Liver (tissue), 9 donors: ENCODE data around the gene XYLT2. TPM values are rescaled to one million over a fixed set of nuclear protein-coding genes. Genes with fewer than 3 reads are reported as not detected.

Experiments used
- DNase-seq: peaks from one replicate; pipeline ENCODE4 v3.0.0-alpha.2; 2017; ENCODE audit warnings: low spot score
- H3K27ac ChIP-seq, 2 donors: one replicate each; pipeline ENCODE4 v1.7.0; 2013; ENCODE audit warnings: inconsistent platforms in 2 of 2, low read length in 2 of 2, control low read depth in 1 of 2, low read depth in 1 of 2, mild to moderate bottlenecking in 1 of 2
- H3K27me3 ChIP-seq, 4 donors: one replicate each; pipeline versions ENCODE4 v1.6.1 to v1.7.0; 2013; ENCODE audit warnings: low read length in 3 of 4, inconsistent platforms in 1 of 4, mild to moderate bottlenecking in 1 of 4, moderate library complexity in 1 of 4; ENCODE audit not compliant: control insufficient read depth in 4 of 4, insufficient read depth in 4 of 4
- H3K36me3 ChIP-seq, 4 donors: one replicate each; pipeline versions ENCODE4 v1.6.1 to v1.7.0; 2013; ENCODE audit warnings: low read length in 3 of 4, mild to moderate bottlenecking in 3 of 4, low read depth in 1 of 4, moderate library complexity in 1 of 4; ENCODE audit not compliant: control insufficient read depth in 4 of 4, insufficient read depth in 3 of 4
- H3K4me1 ChIP-seq, 4 donors: one replicate each; pipeline versions ENCODE4 v1.6.1 to v1.7.0; 2013; ENCODE audit warnings: low read length in 3 of 4, mild to moderate bottlenecking in 3 of 4, moderate library complexity in 1 of 4; ENCODE audit not compliant: control insufficient read depth in 4 of 4, insufficient read depth in 4 of 4
- H3K4me3 ChIP-seq, 3 donors: one replicate each; pipeline versions ENCODE4 v1.6.1 to v1.7.0; 2013; ENCODE audit warnings: low read length in 3 of 3, control low read depth in 1 of 3, low read depth in 1 of 3, mild to moderate bottlenecking in 1 of 3
- H3K9ac ChIP-seq, 2 donors: one replicate each; pipeline ENCODE4 v1.7.0; 2013; ENCODE audit warnings: low read length in 2 of 2, mild to moderate bottlenecking in 2 of 2, moderate library complexity in 2 of 2, control low read depth in 1 of 2, low read depth in 1 of 2
- H3K9me3 ChIP-seq, 4 donors: one replicate each; pipeline versions ENCODE4 v1.6.1 to v1.7.0; 2013; ENCODE audit warnings: low read length in 3 of 4; ENCODE audit not compliant: control insufficient read depth in 4 of 4
- ATF3 ChIP-seq: IDR thresholded peaks from 2 replicates; pipeline ENCODE4 v1.6.1; 2016; ENCODE audit warnings: antibody characterized with exemption
- CTCF ChIP-seq: fragments of 150-350 bp; IDR thresholded peaks from 2 replicates; pipeline ENCODE4 v1.5.1; 2017; ENCODE audit warnings: improper control_type of control experiment, low read depth, low read length; ENCODE audit not compliant: missing input control
- EGR1 ChIP-seq, 2 donors: IDR thresholded peaks; 2 replicates each; pipeline ENCODE4 v1.6.1; 2016 to 2018; ENCODE audit warnings: antibody characterized with exemption in 2 of 2, low read depth in 2 of 2
- FOXA1 ChIP-seq: IDR thresholded peaks from 2 replicates; pipeline ENCODE4 v1.6.1; 2016; ENCODE audit warnings: antibody characterized with exemption
- FOXA2 ChIP-seq: IDR thresholded peaks from 2 replicates; pipeline ENCODE4 v1.6.1; 2016; ENCODE audit warnings: antibody characterized with exemption
- GABPA ChIP-seq, 2 donors: IDR thresholded peaks in 1 of 2; conservative IDR thresholded peaks in 1 of 2; 2 replicates each; pipeline ENCODE4 v1.6.1; 2016; ENCODE audit warnings: antibody characterized with exemption in 2 of 2, mild to moderate bottlenecking in 1 of 2, moderate library complexity in 1 of 2
- HNF4A ChIP-seq, 2 donors: conservative IDR thresholded peaks; 2 replicates each; pipeline ENCODE4 v1.6.1; 2016; ENCODE audit warnings: antibody characterized with exemption in 2 of 2, mild to moderate bottlenecking in 2 of 2
- HNF4G ChIP-seq: IDR thresholded peaks from 2 replicates; pipeline ENCODE4 v1.6.1; 2016; ENCODE audit warnings: antibody characterized with exemption
- JUND ChIP-seq, 2 donors: IDR thresholded peaks; 2 replicates each; pipeline ENCODE4 v1.6.1; 2016; ENCODE audit warnings: antibody characterized with exemption in 2 of 2
- MAX ChIP-seq: IDR thresholded peaks from 2 replicates; pipeline ENCODE4 v1.6.1; 2016; ENCODE audit warnings: antibody characterized with exemption
- NR2F2 ChIP-seq: IDR thresholded peaks from 2 replicates; pipeline ENCODE4 v1.6.1; 2016; ENCODE audit warnings: antibody characterized with exemption
- REST ChIP-seq: IDR thresholded peaks from 2 replicates; pipeline ENCODE4 v1.6.1; 2016; ENCODE audit warnings: antibody characterized with exemption, mild to moderate bottlenecking
- SP1 ChIP-seq: IDR thresholded peaks from 2 replicates; pipeline ENCODE4 v1.6.1; 2018; ENCODE audit warnings: antibody characterized with exemption, mild to moderate bottlenecking
- TAF1 ChIP-seq: conservative IDR thresholded peaks from 2 replicates; pipeline ENCODE4 v1.6.1; 2016; ENCODE audit warnings: antibody characterized with exemption, mild to moderate bottlenecking
- ZBTB33 ChIP-seq: IDR thresholded peaks from 2 replicates; pipeline ENCODE4 v1.6.1; 2016; ENCODE audit warnings: antibody characterized with exemption
- polyA plus RNA-seq, 2 donors: library from polyadenylated mRNA; stranded (reverse) in 1 of 2; unstranded in 1 of 2; fragments of 200-250 nt in 1 of 2; fragments of >200 nt in 1 of 2; fragmentation: Nextera tagmentation in 1 of 2; extraction: Ambion mirVana in 1 of 2; gene quantifications; one replicate each; pipeline versions ENCODE4 v1.2.1 to v1.2.3, GENCODE V29; 2013 to 2015
- total RNA-seq, 2 donors: library from RNA; depleted of rRNA; stranded (reverse); fragments of >200 nt; gene quantifications; one replicate each; pipeline ENCODE4 v1.2.3, GENCODE V29; 2014
- donor health status: healthy.
- donor health status: healthy.
- donor health status: healthy.
- donor health status: healthy.
- donor health status: healthy.

Gene XYLT2
- total and polyA plus RNA-seq, 4 donors, result 5.3 to 11.3 (median 8.2) TPM

GRCh38 chr17:50338645-50339044 is 7.3 kb upstream of the XYLT2 start:
- DNase-seq, result no peak
- Histone ChIP-seq H3K27ac (no peak overlapping the region), H3K4me3 (no peak overlapping the region), H3K27me3 (no peaks in the 10 kb centered on the region), H3K9me3 (no peaks in the 10 kb centered on the region), H3K4me1 (no peaks in the 10 kb centered on the region), H3K9ac (no peak overlapping the region), H3K36me3 (no peaks in the 10 kb centered on the region)
- TF ChIP-seq NR2F2, result no peak
- no peak for TF ChIP-seq HNF4G
- TF ChIP-seq JUND (IDR thresholded peaks at IDR 0.05), result no peak
- no peak for TF ChIP-seq SP1
- TF ChIP-seq FOXA1, result no peak
- no peak for TF ChIP-seq MAX
- no peak for TF ChIP-seq ZBTB33
- no peak for TF ChIP-seq HNF4A (conservative IDR thresholded peaks at IDR 0.05)
- TF ChIP-seq REST, result no peak
- TF ChIP-seq CTCF, result no peak
- no peak for TF ChIP-seq EGR1 (IDR thresholded peaks at IDR 0.05; ENCODE audit: low read depth in 2 of 2)
- no peak for TF ChIP-seq GABPA (IDR thresholded peaks at IDR 0.05 in 1 of 2, conservative IDR thresholded peaks at IDR 0.05 in 1 of 2)

- no peak overlapping the region for H3K4me3 ChIP-seq
- no peak for TF ChIP-seq TAF1
- TF ChIP-seq REST, result no peak
- TF ChIP-seq FOXA2, result no peak
- TF ChIP-seq ATF3, result no peak
- no peak overlapping the region for H3K27ac ChIP-seq
- H3K36me3 ChIP-seq, result no peaks in the 10 kb centered on the region
- no peak overlapping the region for H3K9ac ChIP-seq
- H3K27me3 ChIP-seq, result no peaks in the 10 kb centered on the region
- H3K9me3 ChIP-seq, result no peaks in the 10 kb centered on the region
- no peak for DNase-seq
- no peaks in the 10 kb centered on the region for H3K4me1 ChIP-seq
Observed at GRCh38 chr17:50339381-50339780, 6.5 kb upstream of the XYLT2 start.
